ENCODE results near the gene NEURL1. TPM values are rescaled to one million over a fixed set of nuclear protein-coding genes. Genes with fewer than 3 reads are reported as not detected.

NEURL1 gene
- total and polyA plus RNA-seq, 9 donors, result 0.28 to 5.6 (median 3.1) TPM

DNA sequence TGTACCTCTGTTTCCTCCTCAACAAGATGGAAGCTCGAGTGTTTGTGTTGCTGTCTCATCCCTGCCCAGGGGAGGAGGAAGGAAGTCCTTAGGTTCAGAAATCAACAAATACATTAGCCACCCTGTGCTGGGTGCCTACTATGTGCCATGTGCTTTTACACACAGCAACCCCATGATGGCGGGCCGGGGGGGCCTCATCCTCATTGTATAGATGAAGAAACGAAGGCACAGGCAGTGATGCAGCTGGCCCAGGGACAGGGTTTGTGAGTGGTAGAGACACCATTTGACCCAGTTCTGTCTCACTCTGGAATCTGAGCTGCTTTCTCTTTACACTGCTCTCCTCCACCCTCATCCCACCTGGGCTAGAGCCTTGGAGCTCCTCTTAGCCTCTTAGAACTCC, 39.5 kb upstream of the NEURL1 start:
- 91 to 95% (median 94%) methylated on average over 4 of the region's 4 CpGs for whole genome bisulfite sequencing, 3 donors
- H3K36me3 ChIP-seq, result no peaks in the 10 kb centered on the region
- TF ChIP-seq, protein P1, sequence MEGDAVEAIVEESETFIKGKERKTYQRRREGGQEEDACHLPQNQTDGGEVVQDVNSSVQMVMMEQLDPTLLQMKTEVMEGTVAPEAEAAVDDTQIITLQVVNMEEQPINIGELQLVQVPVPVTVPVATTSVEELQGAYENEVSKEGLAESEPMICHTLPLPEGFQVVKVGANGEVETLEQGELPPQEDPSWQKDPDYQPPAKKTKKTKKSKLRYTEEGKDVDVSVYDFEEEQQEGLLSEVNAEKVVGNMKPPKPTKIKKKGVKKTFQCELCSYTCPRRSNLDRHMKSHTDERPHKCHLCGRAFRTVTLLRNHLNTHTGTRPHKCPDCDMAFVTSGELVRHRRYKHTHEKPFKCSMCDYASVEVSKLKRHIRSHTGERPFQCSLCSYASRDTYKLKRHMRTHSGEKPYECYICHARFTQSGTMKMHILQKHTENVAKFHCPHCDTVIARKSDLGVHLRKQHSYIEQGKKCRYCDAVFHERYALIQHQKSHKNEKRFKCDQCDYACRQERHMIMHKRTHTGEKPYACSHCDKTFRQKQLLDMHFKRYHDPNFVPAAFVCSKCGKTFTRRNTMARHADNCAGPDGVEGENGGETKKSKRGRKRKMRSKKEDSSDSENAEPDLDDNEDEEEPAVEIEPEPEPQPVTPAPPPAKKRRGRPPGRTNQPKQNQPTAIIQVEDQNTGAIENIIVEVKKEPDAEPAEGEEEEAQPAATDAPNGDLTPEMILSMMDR (IDR thresholded peaks at IDR 0.05), result no peak
- no peak for TF ChIP-seq POLR2A (IDR thresholded peaks at IDR 0.05)
- TF ChIP-seq EP300 (IDR thresholded peaks at IDR 0.05), result no peak
- no peak overlapping the region for H3K27ac ChIP-seq
- no peaks in the 10 kb centered on the region for H3K27me3 ChIP-seq
- H3K9me3 ChIP-seq, result no peaks in the 10 kb centered on the region
- DNase-seq, result no peak
- H3K4me3 ChIP-seq, result no peak overlapping the region
- intact Hi-C loops (cut with DNase I), result no loop called here
- peaks cover 22% of the 10 kb centered on the region for H3K4me1 ChIP-seq (ENCODE audit: insufficient read depth)

- H3K4me1 ChIP-seq (ENCODE audit: insufficient read depth), result peaks cover 10% of the 10 kb centered on the region
- H3K9me3 ChIP-seq, result no peaks in the 10 kb centered on the region
- TF ChIP-seq, protein P1 (IDR thresholded peaks at IDR 0.05), result no peak
- TF ChIP-seq EP300 (IDR thresholded peaks at IDR 0.05) (no peak), POLR2A (IDR thresholded peaks at IDR 0.05) (no peak)
- H3K36me3 ChIP-seq, result no peaks in the 10 kb centered on the region
- intact Hi-C loops (cut with DNase I), result no loop called here
- DNase-seq, result no peak
- H3K27me3 ChIP-seq, result no peaks in the 10 kb centered on the region
- no peak overlapping the region for H3K27ac ChIP-seq
- no peak overlapping the region for H3K4me3 ChIP-seq
- 85 to 90% (median 85%) methylated on average over 22 to 25 of the region's 25 CpGs for WGBS, 3 donors
Observed at GRCh38 chr10:103455235-103455634, 38.3 kb upstream of the NEURL1 start.

GRCh38 chr10:103456074-103456660, 37.3 kb upstream of the NEURL1 start:
- Histone ChIP-seq H3K9me3 (no peaks in the 10 kb centered on the region), H3K4me3 (no peak overlapping the region), H3K36me3 (no peaks in the 10 kb centered on the region), H3K27me3 (no peaks in the 10 kb centered on the region), H3K4me1 (ENCODE audit: insufficient read depth) (peaks cover 7% of the 10 kb centered on the region), H3K27ac (no peak overlapping the region)
- intact Hi-C loops (cut with DNase I), result no loop called here
- DNase-seq, result no peak
- WGBS, 3 donors, result 83 to 94% (median 91%) methylated on average over 9 of the region's 9 CpGs
- TF ChIP-seq EP300 (IDR thresholded peaks at IDR 0.05), result no peak
- TF ChIP-seq POLR2A (IDR thresholded peaks at IDR 0.05), result no peak
- TF ChIP-seq, protein P1 (IDR thresholded peaks at IDR 0.05), result no peak

- DNase-seq, result no peak
- H3K4me1 ChIP-seq (ENCODE audit: insufficient read depth), result peaks cover 7% of the 10 kb centered on the region
- intact Hi-C loops (cut with DNase I), result no loop called here
- H3K27ac ChIP-seq, result no peak overlapping the region
- WGBS, 3 donors, result 64 to 70% (median 65%) methylated on average over 8 of the region's 8 CpGs
- H3K9me3 ChIP-seq, result no peaks in the 10 kb centered on the region
- H3K36me3 ChIP-seq, result no peaks in the 10 kb centered on the region
- TF ChIP-seq EP300 (IDR thresholded peaks at IDR 0.05), result no peak
- TF ChIP-seq POLR2A (IDR thresholded peaks at IDR 0.05), result no peak
- TF ChIP-seq, protein P1 (IDR thresholded peaks at IDR 0.05), result no peak
- no peak overlapping the region for H3K4me3 ChIP-seq
- H3K27me3 ChIP-seq, result no peaks in the 10 kb centered on the region
Observed at GRCh38 chr10:103457176-103457712, 36.3 kb upstream of the NEURL1 start.

Data from ovary (tissue), 9 donors.